ENCODE results near the gene CSMD2.
"Not testable (repeated sequence)": the region's sequence is repeated elsewhere in the genome, so short reads cannot be mapped to it uniquely, and the experiment has no call there.

CSMD2 gene

GRCh38 chr1:33512226-33513011 is 652.6 kb downstream of the CSMD2 start:
- H3K4me3 ChIP-seq (ENCODE audit: low read depth, low read length) = no peak overlapping the region
- no peak for TF ChIP-seq CTCF (IDR thresholded peaks at IDR 0.05; ENCODE audit: low read depth, low read length)

- H3K4me3 ChIP-seq (ENCODE audit: low read depth, low read length) = not testable (repeated sequence)
Measured at GRCh38 chr1:33509276-33509675, 655.8 kb downstream of the CSMD2 start.

- no peak overlapping the region for H3K4me3 ChIP-seq (ENCODE audit: low read depth, low read length)
- no peak for TF ChIP-seq CTCF (IDR thresholded peaks at IDR 0.05; ENCODE audit: low read depth, low read length)
Measured at GRCh38 chr1:33508151-33508550, 656.9 kb downstream of the CSMD2 start.

- TF ChIP-seq CTCF (IDR thresholded peaks at IDR 0.05; ENCODE audit: low read depth, low read length) = no peak
- H3K4me3 ChIP-seq (ENCODE audit: low read depth, low read length) = no peak overlapping the region
Measured at GRCh38 chr1:33507661-33508060, 657.4 kb downstream of the CSMD2 start.

GRCh38 chr1:33503506-33503905 is 661.5 kb downstream of the CSMD2 start:
- no peak overlapping the region for H3K4me3 ChIP-seq (ENCODE audit: low read depth, low read length)
- TF ChIP-seq CTCF (IDR thresholded peaks at IDR 0.05; ENCODE audit: low read depth, low read length) = no peak

GRCh38 chr1:33502726-33503125 is 662.3 kb downstream of the CSMD2 start:
- H3K4me3 ChIP-seq (ENCODE audit: low read depth, low read length) = no peak overlapping the region
- TF ChIP-seq CTCF (IDR thresholded peaks at IDR 0.05; ENCODE audit: low read depth, low read length) = no peak

GRCh38 chr1:33501774-33502173 is 663.3 kb downstream of the CSMD2 start:
- TF ChIP-seq CTCF (IDR thresholded peaks at IDR 0.05; ENCODE audit: low read depth, low read length) = no peak
- no peak overlapping the region for H3K4me3 ChIP-seq (ENCODE audit: low read depth, low read length)

- TF ChIP-seq CTCF (IDR thresholded peaks at IDR 0.05; ENCODE audit: low read depth, low read length) = no peak
- H3K4me3 ChIP-seq (ENCODE audit: low read depth, low read length) = no peak overlapping the region
Measured at GRCh38 chr1:33501309-33501708, 663.7 kb downstream of the CSMD2 start.

All from WI38 (cell line).